Anterior cingulate cortex (tissue), 58 donors: ENCODE data around the gene HMCN1.

Source experiments
- DNase-seq, 58 donors: peaks; one replicate each; lab custom pipeline; 2025; lab: John Stamatoyannopoulos, UW

The HMCN1 gene

DNA sequence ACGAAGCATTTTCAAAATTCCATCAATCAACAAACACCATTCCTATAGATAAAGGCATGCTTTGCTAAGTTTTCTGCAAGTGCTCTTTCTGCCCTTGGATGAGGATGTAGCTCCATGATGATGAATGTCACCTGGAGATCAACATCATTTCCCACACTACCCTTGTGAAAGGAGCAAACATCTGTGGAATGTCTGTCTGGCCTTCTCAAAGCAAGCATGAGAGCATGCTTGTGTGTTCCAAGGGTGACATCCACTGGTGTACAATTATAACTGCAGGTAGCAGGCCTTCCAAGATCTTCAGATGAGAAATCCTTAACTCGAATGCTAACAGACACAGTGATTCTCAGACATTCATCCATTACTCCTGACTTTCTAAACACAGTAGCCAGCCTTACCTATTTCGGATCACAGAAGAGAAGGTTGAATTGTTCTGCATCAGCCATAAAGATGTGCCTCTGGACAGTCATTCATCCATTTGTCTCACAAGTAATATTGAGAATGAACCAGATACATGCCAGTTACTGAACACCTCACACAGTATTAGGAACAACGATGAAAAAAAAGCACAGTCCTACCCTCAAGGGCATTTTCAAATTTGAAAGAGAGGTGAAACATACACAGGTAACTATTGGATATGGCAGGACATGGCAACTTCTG, 478.5 kb downstream of the HMCN1 start:
- DNase-seq, result peak in 31 of 58 donors; percentile 1 to 54 (median 12)

DNA sequence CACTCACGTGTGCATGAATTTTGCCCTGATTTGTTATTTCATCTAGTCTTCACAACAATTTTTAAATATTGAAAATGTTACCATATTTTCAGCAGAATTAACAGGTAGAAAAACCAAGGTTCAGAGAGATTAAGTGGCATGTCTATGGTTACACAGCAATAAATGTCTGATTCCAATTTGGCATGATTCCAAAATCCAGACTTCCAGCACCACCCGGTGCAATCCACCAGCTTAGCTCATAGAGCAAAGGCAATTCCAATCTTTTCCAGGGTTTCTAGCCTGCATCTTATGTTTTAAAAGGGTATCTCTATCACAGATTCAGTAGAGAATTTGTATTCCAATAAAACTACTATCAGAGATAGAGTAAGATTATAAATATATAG, 479.0 kb downstream of the HMCN1 start:
- DNase-seq, result peak in 1 of 58 donors; percentile 2

DNA sequence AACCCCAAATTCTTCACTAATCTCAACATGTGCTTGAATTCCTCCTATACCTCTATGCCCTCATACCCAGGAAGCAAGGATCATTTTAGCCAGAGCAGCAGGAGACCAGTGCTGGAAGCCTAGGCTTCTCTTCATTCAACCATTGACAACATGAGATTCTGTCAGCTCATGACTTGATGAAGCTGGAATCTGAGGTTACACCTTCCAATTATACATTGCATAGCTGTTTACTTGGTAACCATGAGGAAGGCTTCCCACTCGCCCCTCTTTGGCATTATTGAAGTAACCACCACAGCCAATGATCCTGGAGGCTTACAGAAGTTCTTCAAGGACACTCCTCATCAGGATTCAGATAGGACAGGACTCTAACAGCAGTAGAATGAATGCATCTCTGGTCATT, 480.6 kb downstream of the HMCN1 start:
- no peak for DNase-seq

DNA sequence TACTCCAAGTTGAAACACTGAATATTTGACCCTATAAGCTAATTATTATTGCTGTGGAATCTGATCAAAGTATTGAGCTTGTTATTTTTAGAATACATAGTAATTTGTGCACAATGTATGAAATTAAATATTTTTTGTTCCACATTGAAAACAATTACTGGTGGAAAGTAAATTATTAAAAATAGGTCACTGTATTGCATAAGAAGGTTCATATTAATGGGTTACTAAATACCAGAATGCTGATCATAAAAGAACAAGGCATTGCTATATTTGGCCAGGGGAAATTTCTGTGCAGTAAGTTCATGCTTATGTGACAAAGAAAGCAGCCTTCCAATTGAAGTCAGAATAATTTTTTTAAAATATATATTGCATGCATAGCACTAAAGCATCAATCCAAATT, 481.4 kb downstream of the HMCN1 start:
- no peak for DNase-seq

DNA sequence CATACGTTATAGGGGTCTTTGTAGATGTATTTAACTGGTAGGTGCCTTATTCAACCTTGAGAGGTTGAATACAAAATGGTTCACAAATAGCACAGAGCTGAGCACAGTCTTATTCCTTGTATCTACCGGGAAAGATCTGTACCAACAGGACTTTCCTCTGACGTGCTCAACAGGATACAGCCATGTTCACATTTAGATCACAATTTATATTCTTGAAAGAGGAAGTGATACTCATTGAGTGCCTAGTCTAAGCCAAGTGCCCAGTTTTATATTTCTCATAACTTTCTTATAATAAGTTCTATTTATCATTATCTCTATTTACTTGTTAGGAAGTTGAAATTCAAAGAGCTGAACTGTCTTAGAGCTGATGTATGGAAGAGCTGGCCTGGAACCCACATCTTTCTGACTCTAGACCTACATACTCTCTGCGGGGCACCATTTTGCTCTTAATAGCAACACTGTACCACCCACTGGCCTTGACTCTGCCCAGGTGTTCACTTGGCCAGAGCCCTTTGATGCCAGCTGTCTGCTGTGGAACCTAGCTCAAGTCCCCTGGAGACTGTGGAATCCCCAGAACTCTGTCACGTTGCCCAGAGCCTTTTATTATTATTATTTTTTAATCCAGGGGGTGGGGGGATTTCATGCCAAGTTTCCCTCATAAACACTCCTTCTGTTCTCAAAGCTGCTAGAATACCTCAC, 484.6 kb downstream of the HMCN1 start:
- DNase-seq, result no peak

DNA sequence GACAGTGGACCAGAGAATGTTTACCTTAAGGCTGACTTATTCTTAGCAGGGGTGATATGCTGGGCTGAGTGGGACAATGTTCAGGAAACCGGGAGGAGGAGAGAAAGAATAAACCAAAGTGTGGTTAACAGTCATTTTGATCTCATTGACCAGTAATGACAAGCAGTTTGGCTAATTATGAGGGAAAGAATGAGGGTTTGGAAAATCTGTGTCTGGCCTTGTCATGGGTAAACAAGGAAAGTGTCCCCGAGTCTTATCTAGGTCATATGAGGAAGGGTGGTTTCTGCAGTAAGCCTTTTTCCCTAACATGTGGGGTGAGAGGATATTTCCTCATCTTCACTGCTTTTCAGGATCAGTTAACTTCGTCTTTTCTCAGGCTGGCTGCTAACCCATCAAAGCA, 485.9 kb downstream of the HMCN1 start:
- DNase-seq, result no peak

DNA sequence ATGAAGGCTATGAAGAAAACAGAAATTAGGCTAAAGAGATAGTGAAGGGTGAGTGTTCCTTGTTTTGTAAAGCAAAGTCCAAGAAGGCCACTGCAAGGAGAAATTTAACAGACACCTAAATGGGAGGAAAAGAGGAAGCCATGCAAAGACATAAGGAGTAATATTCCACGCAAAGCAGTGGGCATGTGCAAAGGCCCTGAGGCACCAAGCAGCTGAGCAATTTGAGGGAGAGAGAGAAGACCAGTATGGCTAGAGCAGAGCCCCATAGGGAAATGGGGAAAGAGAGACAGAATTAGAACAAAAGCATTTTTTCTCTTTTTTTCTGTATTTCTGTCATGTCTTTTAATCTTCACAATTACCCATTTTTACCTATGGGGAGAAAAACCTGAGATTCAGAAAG, 486.7 kb downstream of the HMCN1 start:
- DNase-seq, result no peak

DNA sequence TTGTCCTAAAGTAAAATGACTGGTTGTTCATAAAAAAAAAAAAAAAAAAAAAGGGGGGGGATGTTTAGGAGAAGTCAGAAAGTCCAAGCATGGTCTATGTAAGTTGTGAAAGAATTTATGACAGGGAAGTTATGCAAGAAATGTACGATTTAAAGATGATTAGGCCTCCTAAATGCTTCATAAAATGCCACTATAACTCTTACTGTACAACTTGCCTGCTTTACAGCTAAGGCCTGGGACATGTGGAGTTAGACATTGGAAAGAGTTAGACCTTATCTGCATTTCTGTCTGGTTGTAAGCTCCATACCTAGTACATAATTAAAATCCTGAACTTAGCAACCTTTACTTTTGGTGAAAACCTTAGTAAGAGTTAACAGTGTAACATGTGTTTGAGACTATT, 490.9 kb downstream of the HMCN1 start:
- no peak for DNase-seq

DNA sequence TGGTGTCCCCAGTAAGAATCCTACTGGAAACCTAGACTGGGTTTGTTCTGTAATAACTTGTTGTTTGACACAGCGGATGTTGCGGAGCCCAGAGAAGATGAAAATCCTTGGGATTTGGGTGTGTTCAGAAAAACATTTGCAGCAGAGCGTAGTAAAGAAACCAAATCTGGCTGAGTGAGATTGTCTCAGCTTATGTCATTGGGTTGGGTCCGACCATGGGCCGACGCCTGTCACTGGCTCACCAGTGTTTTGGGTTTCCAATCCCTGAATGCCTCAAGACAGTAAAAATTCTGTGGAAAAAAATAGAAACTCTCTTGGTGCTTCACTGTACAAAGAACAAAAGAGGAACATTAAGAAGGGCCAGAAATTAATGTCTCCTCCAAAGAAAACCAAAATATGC, 494.6 kb downstream of the HMCN1 start:
- no peak for DNase-seq

DNA sequence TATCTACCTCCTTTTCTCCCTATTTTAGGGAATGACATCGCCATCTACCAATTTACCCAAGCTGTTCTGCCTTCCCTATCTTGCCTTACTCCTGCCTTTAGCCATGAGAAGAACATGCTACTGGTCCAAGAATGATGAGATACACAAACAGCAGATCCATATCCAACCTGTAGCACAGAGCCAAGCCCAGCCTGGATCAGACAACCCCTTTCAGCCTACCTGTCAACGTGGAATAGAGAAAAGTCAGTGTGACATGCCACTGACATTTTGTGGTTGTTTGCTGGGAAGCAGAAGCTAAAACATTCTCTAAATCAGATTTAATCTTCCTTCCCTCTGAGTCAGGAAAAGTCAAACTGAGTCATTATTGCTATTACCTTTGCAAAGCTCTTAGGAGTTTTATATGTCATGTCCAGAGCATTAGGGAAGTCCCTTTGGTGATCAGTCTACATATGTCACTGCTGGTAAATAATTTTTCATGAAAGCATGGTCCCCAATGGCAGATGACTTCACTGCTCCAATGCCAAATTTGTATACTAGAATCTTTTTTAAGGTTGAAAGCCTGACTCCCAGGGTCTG, 497.8 kb downstream of the HMCN1 start:
- DNase-seq, result no peak

DNA sequence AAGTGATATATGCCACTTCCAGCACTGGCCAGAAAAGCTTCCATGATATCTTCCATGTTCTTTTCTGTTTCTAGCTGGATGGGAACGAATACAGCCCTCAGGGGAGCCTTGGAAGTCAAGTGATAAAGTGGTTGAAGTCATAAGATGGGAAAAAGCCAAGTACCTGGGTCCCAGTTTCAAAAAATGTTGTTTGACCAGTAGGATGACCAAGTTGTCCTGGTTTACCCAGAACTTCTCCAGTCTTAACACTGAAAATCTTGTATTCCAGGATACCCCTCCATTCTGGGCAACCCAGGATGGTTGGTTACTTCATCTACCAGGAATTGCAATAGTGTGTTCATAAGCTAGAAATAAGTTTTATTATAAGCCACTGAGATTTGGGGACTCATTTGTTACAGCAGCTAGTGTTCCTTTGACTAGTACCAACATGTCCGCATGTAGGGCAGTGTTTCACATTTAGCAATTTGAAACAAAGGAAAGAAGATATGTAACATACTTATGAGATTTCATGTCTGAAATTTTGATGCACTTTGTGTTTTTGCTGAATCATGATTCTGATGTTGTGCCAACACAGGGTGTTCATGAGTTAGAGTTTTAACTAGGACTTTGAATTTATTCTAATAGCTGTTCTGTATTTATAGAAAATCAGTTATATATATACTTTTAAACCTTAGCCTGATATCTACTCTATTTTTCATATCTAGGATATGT, 500.9 kb downstream of the HMCN1 start:
- no peak for DNase-seq

DNA sequence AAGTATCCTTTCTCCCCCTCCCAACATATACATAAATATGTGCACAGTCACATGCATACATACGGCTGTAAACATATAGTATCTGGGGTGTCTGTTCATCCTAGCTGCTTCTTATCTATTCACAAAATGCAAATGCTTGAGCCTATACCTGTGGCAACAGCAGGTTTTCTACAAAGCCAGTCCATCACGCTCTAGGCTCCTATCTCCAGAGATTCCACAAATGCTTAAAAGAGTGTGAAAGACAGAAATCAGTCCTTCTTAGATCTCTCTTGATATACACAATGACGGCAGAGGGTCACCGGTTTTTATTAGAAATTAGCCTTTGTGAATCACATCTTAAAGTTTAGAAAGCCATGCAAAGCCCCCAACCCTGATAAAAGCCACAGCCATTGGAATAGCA, 501.5 kb downstream of the HMCN1 start:
- DNase-seq, result no peak

DNA sequence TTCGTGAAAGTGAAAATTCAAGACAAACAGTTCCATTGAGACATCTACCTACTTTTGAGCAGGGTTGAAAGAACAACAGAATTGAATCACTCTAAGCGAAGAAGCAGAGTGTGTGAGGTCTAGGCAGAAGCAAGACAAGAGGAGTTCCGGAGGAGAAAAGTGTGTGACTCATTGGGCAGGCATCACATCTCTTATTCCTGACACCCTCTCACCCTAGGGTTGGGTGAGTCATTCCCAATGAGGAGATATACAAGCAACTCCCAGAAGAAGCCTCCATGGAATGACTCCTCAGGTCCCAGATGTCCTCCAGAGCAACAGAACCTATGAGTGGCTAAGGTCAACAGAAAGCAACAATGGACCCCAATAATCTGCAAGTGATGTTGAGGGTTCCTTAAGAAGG, 502.7 kb downstream of the HMCN1 start:
- DNase-seq, result no peak

DNA sequence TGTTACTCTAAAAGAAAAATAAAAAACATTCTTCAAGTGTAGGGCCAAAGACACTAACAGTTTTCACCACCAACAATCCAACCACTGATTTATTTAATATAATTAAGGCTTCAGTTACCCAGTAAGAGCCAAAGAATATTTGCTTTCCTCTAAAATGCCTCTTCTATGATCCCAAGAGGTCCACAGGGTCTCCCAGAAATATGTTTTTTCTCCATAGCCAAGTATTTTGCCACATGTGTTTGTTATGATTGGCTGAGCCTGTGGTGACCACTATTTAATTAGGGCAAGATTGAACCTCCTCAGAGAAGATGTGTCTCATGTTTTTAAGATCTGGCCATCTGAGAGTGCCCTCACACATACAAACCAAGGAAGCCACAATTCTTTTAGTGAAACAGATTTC, 505.0 kb downstream of the HMCN1 start:
- DNase-seq, result no peak

DNA sequence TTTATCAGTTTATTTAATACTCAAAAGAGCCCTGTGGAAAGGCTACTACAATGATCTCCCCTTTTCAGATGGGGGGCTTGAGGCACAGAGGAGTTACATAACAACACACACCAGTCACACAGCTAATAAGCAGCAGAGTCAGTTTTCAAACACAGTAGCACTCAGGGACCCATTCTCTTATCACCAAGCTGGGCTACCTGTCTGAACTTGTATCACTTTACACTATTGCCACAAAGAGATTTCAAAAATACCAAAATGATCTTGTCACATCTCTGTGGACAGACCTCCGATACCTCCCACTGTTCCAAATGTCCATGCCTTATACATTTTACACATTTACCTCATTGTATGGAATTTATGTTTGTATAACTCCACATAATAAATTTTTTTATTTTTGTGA, 506.2 kb downstream of the HMCN1 start:
- DNase-seq, result no peak
